GM18505 (cell line): Measurements from ENCODE around the gene CALM1.

ENCODE experiments used
- ATAC-seq: cut with Tn5 transposase; IDR thresholded peaks from one replicate; pipeline ENCODE4 v1.9.1; 2021; ENCODE audit not compliant: unreplicated experiment
- POLR2A ChIP-seq: IDR thresholded peaks from 4 replicates; pipeline ENCODE4 v1.6.1; 2011; ENCODE audit warnings: borderline replicate concordance; ENCODE audit not compliant: insufficient read depth, insufficient read length; ENCODE audit errors: extremely low read depth

The CALM1 gene

GRCh38 chr14:90396341-90397339 is at the start of gene CALM1:
Gene CALM1 (plus strand): TSS chr14:90397029. CDS start chr14:90397231, 202 bp downstream.
- TF ChIP-seq POLR2A = peak; percentile 100
- ATAC-seq = peak; percentile 53

GRCh38 chr14:90348270-90348669 is 48.6 kb upstream of the CALM1 start:
- TF ChIP-seq POLR2A = no peak
- no peak for ATAC-seq

- TF ChIP-seq POLR2A = no peak
- ATAC-seq = no peak
These were observed 47.1 kb upstream of the CALM1 start for GRCh38 chr14:90349739-90350138.

- no peak for ATAC-seq
- no peak for TF ChIP-seq POLR2A
These were observed 42.1 kb upstream of the CALM1 start for GRCh38 chr14:90354551-90355298.

GRCh38 chr14:90355540-90356518 is 41.0 kb upstream of the CALM1 start:
- ATAC-seq = no peak

GRCh38 chr14:90356925-90357324 is 39.9 kb upstream of the CALM1 start:
- no peak for ATAC-seq
- TF ChIP-seq POLR2A = no peak

More at GRCh38 chr14:90355540-90356518, 41.0 kb upstream of the CALM1 start:
- no peak for TF ChIP-seq POLR2A

- no peak for TF ChIP-seq POLR2A
- no peak for ATAC-seq
These were observed 38.5 kb upstream of the CALM1 start for GRCh38 chr14:90358359-90358758.

GRCh38 chr14:90361865-90362557 is 34.8 kb upstream of the CALM1 start:
- ATAC-seq = no peak
- no peak for TF ChIP-seq POLR2A

- no peak for ATAC-seq
- TF ChIP-seq POLR2A = no peak
These were observed 34.3 kb upstream of the CALM1 start for GRCh38 chr14:90362558-90362896.

- ATAC-seq = no peak
- TF ChIP-seq POLR2A = no peak
These were observed 27.7 kb upstream of the CALM1 start for GRCh38 chr14:90368946-90369721.

- no peak for ATAC-seq
- no peak for TF ChIP-seq POLR2A
These were observed 22.9 kb upstream of the CALM1 start for GRCh38 chr14:90373887-90374286.
